HepG2 (cell line): ENCODE measurements around the gene BTG2. TPM values are rescaled to one million over a fixed set of nuclear protein-coding genes. Genes with fewer than 3 reads are reported as not detected.

Experiments used
- ARID4A ChIP-seq: sonication (generic); formaldehyde crosslinking; IDR thresholded peaks from 2 replicates; pipeline ENCODE4 v1.5.0; 2020; ENCODE audit warnings: mild to moderate bottlenecking, missing genetic modification reagents, borderline replicate concordance
- DNMT3B ChIP-seq: conservative IDR thresholded peaks from 2 replicates; pipeline ENCODE4 v1.6.1; 2016; ENCODE audit warnings: missing biosample characterization, control low read depth
- FOXM1 ChIP-seq: sonication (generic); formaldehyde crosslinking; IDR thresholded peaks from 2 replicates; pipeline ENCODE4 v1.5.0; 2020; ENCODE audit warnings: missing genetic modification reagents
- MZF1 ChIP-seq: sonication (generic); formaldehyde crosslinking; IDR thresholded peaks from 2 replicates; pipeline ENCODE4 v1.8.1; 2023; ENCODE audit warnings: mild to moderate bottlenecking, missing genetic modification reagents, borderline replicate concordance
- STAT5B ChIP-seq: sonication (generic); formaldehyde crosslinking; IDR thresholded peaks from 2 replicates; pipeline ENCODE4 v1.4.0; 2020; ENCODE audit warnings: missing genetic modification reagents
- SUZ12 ChIP-seq: fragments of 150-350 bp; IDR thresholded peaks from 2 replicates; pipeline ENCODE4 v1.6.1; 2014; ENCODE audit warnings: low read depth, low read length
- TBL1XR1 ChIP-seq: fragments of 150-350 bp; IDR thresholded peaks from 2 replicates; pipeline ENCODE4 v1.6.1; 2014; ENCODE audit warnings: borderline replicate concordance, low read length; ENCODE audit not compliant: partially characterized antibody
- TRIM24 ChIP-seq: sonication (generic); formaldehyde crosslinking; IDR thresholded peaks from 2 replicates; pipeline ENCODE4 v1.8.0; 2022; ENCODE audit warnings: mild to moderate bottlenecking, missing genetic modification reagents
- ZBTB37 ChIP-seq: sonication (generic); formaldehyde crosslinking; IDR thresholded peaks from 2 replicates; pipeline ENCODE4 v1.4.0; 2020; ENCODE audit warnings: mild to moderate bottlenecking, missing genetic modification reagents
- ZHX1 ChIP-seq: sonication (generic); formaldehyde crosslinking; IDR thresholded peaks from 2 replicates; pipeline ENCODE4 v1.8.1; 2022; ENCODE audit warnings: low read depth, mild to moderate bottlenecking, missing genetic modification reagents
- ZHX2 ChIP-seq, 2 experiments: sonication (generic) in 1 of 2; formaldehyde crosslinking in 1 of 2; IDR thresholded peaks; 2 replicates each; pipeline versions ENCODE4 v1.6.1 to v1.9.0; 2014 to 2022; ENCODE audit warnings: antibody characterized with exemption in 1 of 2, borderline replicate concordance in 1 of 2, inconsistent platforms in 1 of 2, low read depth in 1 of 2, missing genetic modification reagents in 1 of 2
- ZNF3 ChIP-seq: IDR thresholded peaks from 2 replicates; pipeline ENCODE4 v1.7.0; 2017; ENCODE audit warnings: inconsistent platforms
- ZNF446 ChIP-seq: sonication (generic); formaldehyde crosslinking; IDR thresholded peaks from 2 replicates; pipeline ENCODE4 v1.5.0; 2020; ENCODE audit warnings: mild to moderate bottlenecking, missing genetic modification reagents
- ZNF83 ChIP-seq: sonication (generic); formaldehyde crosslinking; IDR thresholded peaks from 2 replicates; pipeline ENCODE4 v1.4.0; 2020; ENCODE audit warnings: missing genetic modification reagents, mild to moderate bottlenecking, borderline replicate concordance
- polyA plus RNA-seq, 8 experiments: library from polyadenylated mRNA; depleted of rRNA in 3 of 8; stranded (reverse) in 7 of 8; unstranded in 1 of 8; fragments of >200 nt; fragmentation: Illumina TruSeq in 4 of 8; extraction: Trizol in 4 of 8; gene quantifications; 2 replicates each; pipeline versions ENCODE4 v1.2.1 to v1.2.3, GENCODE V29; 2011 to 2016; ENCODE audit warnings: low read depth in 4 of 8, missing spikeins in 1 of 8, mixed read lengths in 1 of 8; ENCODE audit not compliant: insufficient read depth in 1 of 8
- total RNA-seq, 5 experiments: library from RNA; depleted of rRNA; stranded (reverse); fragments of >200 nt; fragmentation: Illumina TruSeq; extraction: Trizol; gene quantifications; 2 replicates each; pipeline ENCODE4 v1.2.3, GENCODE V29; 2016; ENCODE audit warnings: low read depth in 1 of 5

BTG2 gene
- total and polyA plus RNA-seq, 2 of the 13 experiments (the other 11 are each of a cell fraction or from before 2014, with no cell fraction given), result 13.6 to 18.3 TPM

GRCh38 chr1:203327684-203328457 lies 22.6 kb downstream of the BTG2 start (continued):
- no peak for TF ChIP-seq TBL1XR1
- TF ChIP-seq MZF1 (CRISPR knock-in tag), result no peak
- no peak for TF ChIP-seq STAT5B
- no peak for TF ChIP-seq SUZ12
- no peak for TF ChIP-seq ZNF83 (CRISPR knock-in tag)
- TF ChIP-seq ARID4A (CRISPR knock-in tag), result 0 out of 2 replicates have a peak, but pooled peaks have one; percentile 11
- no peak for TF ChIP-seq ZBTB37 (CRISPR knock-in tag)
- no peak for TF ChIP-seq ZHX2 (IDR thresholded peaks at IDR 0.05; ENCODE audit: low read depth)
- TF ChIP-seq ZHX2 (CRISPR knock-in tag; IDR thresholded peaks at IDR 0.05; ENCODE audit: borderline replicate concordance), result no peak
- no peak for TF ChIP-seq TRIM24 (CRISPR knock-in tag)
- TF ChIP-seq ZNF446 (CRISPR knock-in tag), result no peak
- no peak for TF ChIP-seq DNMT3B (CRISPR knock-in tag)
- TF ChIP-seq ZNF3 (CRISPR knock-in tag), result no peak
- no peak for TF ChIP-seq ZHX1
- TF ChIP-seq FOXM1 (CRISPR knock-in tag), result no peak
